Left lung (tissue), 10 donors: Measurements from ENCODE around the gene SLCO3A1. TPM values are rescaled to one million over a fixed set of nuclear protein-coding genes. Genes with fewer than 3 reads are reported as not detected.
A peak's percentile ranks its signal among the peaks of the same experiment; 100 is the strongest.

Experiments used
- ATAC-seq: fragments of 200-7000 bp; cut with Tn5 transposase; one replicate; pipeline ENCODE4 v1.9.1; 2020; ENCODE audit warnings: moderate library complexity
- DNase-seq, 4 donors: peaks; one replicate each; pipeline ENCODE4 v3.0.0-alpha.2; 2013 to 2020
- H3K27ac ChIP-seq, 2 donors: fragments of 200-600 bp; sonication (generic) in 1 of 2; one replicate each; pipeline versions ENCODE4 v1.5.0 to v1.8.0; 2020 to 2021
- H3K27me3 ChIP-seq, 2 donors: fragments of 200-600 bp; sonication (generic) in 1 of 2; one replicate each; pipeline versions ENCODE4 v1.5.0 to v1.8.0; 2020 to 2021
- H3K36me3 ChIP-seq, 2 donors: fragments of 200-600 bp; sonication (generic) in 1 of 2; one replicate each; pipeline versions ENCODE4 v1.5.0 to v1.8.0; 2020 to 2021
- H3K4me1 ChIP-seq, 2 donors: fragments of 200-600 bp; one replicate each; pipeline ENCODE4 v1.8.0; 2021
- H3K4me3 ChIP-seq, 2 donors: fragments of 200-600 bp; sonication (generic) in 1 of 2; one replicate each; pipeline versions ENCODE4 v1.5.0 to v1.8.0; 2020 to 2021; ENCODE audit warnings: mild to moderate bottlenecking in 1 of 2
- H3K9me3 ChIP-seq, 2 donors: fragments of 200-600 bp; sonication (generic) in 1 of 2; one replicate each; pipeline versions ENCODE4 v1.5.0 to v1.8.0; 2020 to 2021
- intact Hi-C, 2 donors: fragments of 100-400 bp; cut with DNase I; formaldehyde crosslinking; loops; one replicate each; pipeline versions ENCODE4 v1.11.2 to v1.14.2; 2022
- polyA plus RNA-seq, 6 donors: library from polyadenylated mRNA; unstranded; fragments of 120-200 nt; gene quantifications; one replicate each; pipeline ENCODE4 v1.2.1, GENCODE V29; 2013; ENCODE audit not compliant: insufficient read length in 6 of 6
- total RNA-seq, 2 donors: library from RNA; stranded (reverse); fragmentation: NEBNext Ultra II Directional; extraction: Animal tissue kit (Norgen Biotek cat#: 25700); gene quantifications; one replicate each; pipeline ENCODE4 v1.2.1, GENCODE V29; 2021
- TF ChIP-seq, protein P1 (sequence below), 2 donors: fragments of 200-600 bp; sonication (generic) in 1 of 2; IDR thresholded peaks; one replicate each; pipeline versions ENCODE4 v1.5.0 to v1.8.0; 2021; ENCODE audit warnings: antibody characterized with exemption in 2 of 2
- donor health status: DM: no; HTN: yes; CAD: no.
- donor health status: DM: no; HTN: no; CAD: no.

The SLCO3A1 gene
- total and polyA plus RNA-seq, 8 donors, result 7.7 to 49.0 (median 11.9) TPM

DNA sequence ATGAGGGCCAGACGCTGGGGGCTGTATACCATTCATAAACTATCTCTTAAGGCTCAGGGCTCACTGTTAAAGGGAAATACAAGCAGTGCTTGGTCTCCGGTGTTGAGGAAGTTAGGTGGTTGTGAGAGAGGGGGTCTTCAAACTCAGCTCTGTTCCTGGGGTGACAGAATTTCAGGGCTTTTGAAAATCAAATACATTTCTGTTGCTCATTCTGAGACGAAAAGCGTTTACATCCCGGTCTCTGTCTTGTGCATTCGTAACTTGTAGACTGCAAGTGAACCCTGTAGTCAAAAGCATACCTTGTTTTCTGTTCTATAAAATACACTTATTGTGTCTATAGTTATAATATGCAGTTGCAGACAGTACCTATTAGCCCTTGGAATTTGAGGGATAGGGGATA, 1.7 kb downstream of the SLCO3A1 start:
- no peaks in the 10 kb centered on the region for H3K9me3 ChIP-seq
- intact Hi-C loops, result loop anchor here in 1 of 2 donors (10.0 kb wide), 1 partner anchor 150 kb away; no protein-coding TSS in a partner anchor
- H3K4me3 ChIP-seq, result peak overlapping the region; percentile 7 to 81
- peak overlapping the region; percentile 13 to 98 for H3K27ac ChIP-seq
- no peaks in the 10 kb centered on the region for H3K36me3 ChIP-seq
- peaks cover 35 to 73% of the 10 kb centered on the region in 2 donors for H3K4me1 ChIP-seq
- no peak for DNase-seq
- no peak for ATAC-seq
- no peaks in the 10 kb centered on the region for H3K27me3 ChIP-seq
- TF ChIP-seq, protein P1, sequence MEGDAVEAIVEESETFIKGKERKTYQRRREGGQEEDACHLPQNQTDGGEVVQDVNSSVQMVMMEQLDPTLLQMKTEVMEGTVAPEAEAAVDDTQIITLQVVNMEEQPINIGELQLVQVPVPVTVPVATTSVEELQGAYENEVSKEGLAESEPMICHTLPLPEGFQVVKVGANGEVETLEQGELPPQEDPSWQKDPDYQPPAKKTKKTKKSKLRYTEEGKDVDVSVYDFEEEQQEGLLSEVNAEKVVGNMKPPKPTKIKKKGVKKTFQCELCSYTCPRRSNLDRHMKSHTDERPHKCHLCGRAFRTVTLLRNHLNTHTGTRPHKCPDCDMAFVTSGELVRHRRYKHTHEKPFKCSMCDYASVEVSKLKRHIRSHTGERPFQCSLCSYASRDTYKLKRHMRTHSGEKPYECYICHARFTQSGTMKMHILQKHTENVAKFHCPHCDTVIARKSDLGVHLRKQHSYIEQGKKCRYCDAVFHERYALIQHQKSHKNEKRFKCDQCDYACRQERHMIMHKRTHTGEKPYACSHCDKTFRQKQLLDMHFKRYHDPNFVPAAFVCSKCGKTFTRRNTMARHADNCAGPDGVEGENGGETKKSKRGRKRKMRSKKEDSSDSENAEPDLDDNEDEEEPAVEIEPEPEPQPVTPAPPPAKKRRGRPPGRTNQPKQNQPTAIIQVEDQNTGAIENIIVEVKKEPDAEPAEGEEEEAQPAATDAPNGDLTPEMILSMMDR (IDR thresholded peaks at IDR 0.05), result no peak

DNA sequence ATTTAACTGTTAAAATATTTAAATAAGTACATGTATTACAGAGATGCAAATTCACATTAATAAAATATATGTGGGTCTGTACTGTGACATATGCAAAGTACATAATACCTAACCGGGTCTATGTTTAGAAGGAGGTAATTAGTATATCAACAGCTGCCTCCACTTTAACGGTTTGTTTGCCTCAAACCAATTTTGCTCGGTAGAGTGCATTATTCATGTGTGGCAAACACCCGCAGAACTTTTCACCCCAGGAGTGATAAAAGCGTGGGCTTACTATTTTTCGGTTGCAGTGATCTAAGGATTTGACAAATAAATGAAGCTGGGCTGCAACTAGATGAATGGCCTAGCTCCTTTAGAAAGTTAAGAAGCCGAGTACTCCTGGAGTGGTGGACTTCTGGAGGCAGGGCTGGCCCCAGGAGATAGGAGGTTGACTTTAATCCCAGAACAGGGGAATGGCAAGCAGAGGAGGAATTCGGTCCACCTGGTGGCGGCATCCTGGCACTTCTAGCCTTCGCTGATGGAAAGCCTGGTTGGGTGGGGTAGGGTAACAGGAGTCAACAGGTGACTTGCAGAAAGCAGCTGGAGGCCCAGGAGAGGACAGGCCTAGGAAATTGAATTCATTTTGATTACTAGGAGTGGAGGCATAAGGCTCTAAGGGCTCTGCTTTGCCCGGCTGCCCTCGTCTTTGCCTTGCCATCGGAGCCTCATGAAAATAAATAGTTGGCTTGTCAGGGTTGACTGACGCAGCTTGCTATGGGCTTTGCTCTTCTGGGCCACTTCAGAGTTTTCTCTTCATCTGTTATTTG, 2.4 kb downstream of the SLCO3A1 start:
- TF ChIP-seq, protein P1 (IDR thresholded peaks at IDR 0.05), result peak in 1 of 2 donors; percentile 30
- ATAC-seq (peak; percentile 42), DNase-seq (peak in 1 of 4 donors; percentile 61)
- no peaks in the 10 kb centered on the region for H3K36me3 ChIP-seq
- H3K4me3 ChIP-seq, result peak overlapping the region in 1 of 2 donors; percentile 81
- no peaks in the 10 kb centered on the region for H3K9me3 ChIP-seq
- H3K27me3 ChIP-seq, result no peaks in the 10 kb centered on the region
- H3K27ac ChIP-seq, result peak overlapping the region; percentile 19 to 98
- H3K4me1 ChIP-seq, result peaks cover 41 to 79% of the 10 kb centered on the region in 2 donors
- intact Hi-C loops, result loop anchor here in 1 of 2 donors (10.0 kb wide), 1 partner anchor 151 kb away; no protein-coding TSS in a partner anchor

DNA sequence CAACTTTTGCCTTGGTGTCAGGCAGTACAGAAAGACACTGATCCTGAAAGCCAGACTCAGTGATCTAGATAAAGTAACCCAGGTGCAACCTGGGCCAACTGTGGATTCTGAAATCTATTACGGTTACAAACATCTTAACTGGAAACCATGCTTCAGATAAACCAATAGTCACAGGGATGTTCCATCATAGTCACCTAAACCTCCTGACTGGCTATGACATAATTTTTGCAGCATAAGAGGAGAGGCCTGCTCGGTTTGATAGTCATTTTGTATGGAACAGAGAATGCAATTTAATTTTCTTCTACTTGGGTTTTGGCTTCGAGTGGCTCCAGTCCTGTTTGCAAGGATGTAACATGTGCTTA, 3.7 kb downstream of the SLCO3A1 start:
- H3K36me3 ChIP-seq, result no peaks in the 10 kb centered on the region
- intact Hi-C loops, result loop anchor here in 1 of 2 donors (10.0 kb wide), 1 partner anchor 152 kb away; no protein-coding TSS in a partner anchor
- no peaks in the 10 kb centered on the region for H3K9me3 ChIP-seq
- ATAC-seq (no peak), DNase-seq (no peak)
- no peaks in the 10 kb centered on the region for H3K27me3 ChIP-seq
- peaks cover 41 to 79% of the 10 kb centered on the region in 2 donors for H3K4me1 ChIP-seq
- peak overlapping the region in 1 of 2 donors; percentile 69 for H3K27ac ChIP-seq
- H3K4me3 ChIP-seq, result no peak overlapping the region
- TF ChIP-seq, protein P1 (IDR thresholded peaks at IDR 0.05), result no peak

DNA sequence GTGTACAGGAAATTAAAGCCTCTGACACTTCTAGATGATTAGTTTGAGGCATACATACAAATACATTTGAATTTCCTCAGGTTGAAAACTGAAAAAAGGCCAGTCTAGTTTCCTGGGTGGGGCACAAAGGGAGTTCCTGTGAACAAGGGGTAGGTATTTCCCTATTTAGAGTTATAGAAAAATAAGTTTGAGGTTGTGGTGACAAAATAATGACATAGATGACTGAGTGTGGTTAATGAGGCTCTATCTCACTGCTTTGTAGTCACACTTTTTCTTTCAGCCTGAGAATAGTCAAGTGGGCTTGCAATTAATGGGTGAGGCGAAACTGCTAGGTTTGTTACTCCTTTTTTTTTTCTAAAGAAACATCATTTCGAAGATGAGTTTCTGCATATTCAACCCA, 4.3 kb downstream of the SLCO3A1 start:
- intact Hi-C loops, result loop anchor here in 1 of 2 donors (10.0 kb wide), 1 partner anchor 153 kb away; no protein-coding TSS in a partner anchor

More for the DNA sequence above, 4.3 kb downstream of the SLCO3A1 start:
- H3K27me3 ChIP-seq, result no peaks in the 10 kb centered on the region
- ATAC-seq, result no peak
- H3K36me3 ChIP-seq, result no peaks in the 10 kb centered on the region
- TF ChIP-seq, protein P1 (IDR thresholded peaks at IDR 0.05), result no peak
- no peak for DNase-seq
- H3K4me1 ChIP-seq, result peaks cover 37 to 80% of the 10 kb centered on the region in 2 donors
- H3K9me3 ChIP-seq, result no peaks in the 10 kb centered on the region
- H3K4me3 ChIP-seq, result no peak overlapping the region
- peak overlapping the region in 1 of 2 donors; percentile 69 for H3K27ac ChIP-seq
